GM18502 (cell line): ENCODE results near the gene ARHGAP8.

Source experiments
- ATAC-seq: cut with Tn5 transposase; IDR thresholded peaks from one replicate; pipeline ENCODE4 v1.9.1; 2021; ENCODE audit warnings: mild to moderate bottlenecking; ENCODE audit not compliant: unreplicated experiment, poor library complexity

The ARHGAP8 gene

DNA sequence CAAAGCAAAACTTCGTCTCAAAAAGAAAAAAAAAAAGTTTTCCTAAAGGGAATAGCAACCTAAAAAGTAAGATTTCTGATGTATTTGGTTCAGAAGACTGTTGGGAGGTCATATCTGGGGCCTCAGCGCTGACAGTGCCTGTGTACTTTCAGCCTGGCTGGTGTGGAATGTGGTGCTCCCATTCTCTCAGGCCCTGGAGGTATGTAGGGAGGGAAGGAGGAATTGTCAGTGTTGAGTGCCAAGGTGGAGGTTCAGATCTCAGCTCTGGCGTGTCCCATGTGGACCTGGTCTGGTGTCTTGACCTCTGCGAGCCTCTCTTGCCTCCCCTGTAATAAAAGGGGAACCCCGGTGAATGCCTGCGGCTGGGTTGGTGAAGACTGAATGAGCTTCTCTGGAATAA lies 28.0 kb upstream of the ARHGAP8 start:
- ATAC-seq, result no peak

- ATAC-seq, result no peak
Measured at GRCh38 chr22:44724859-44725258, 27.5 kb upstream of the ARHGAP8 start.

- ATAC-seq, result no peak
Measured at GRCh38 chr22:44726439-44726838, 25.9 kb upstream of the ARHGAP8 start.

- no peak for ATAC-seq
Measured at GRCh38 chr22:44727148-44727547, 25.2 kb upstream of the ARHGAP8 start.

GRCh38 chr22:44727709-44728108 lies 24.7 kb upstream of the ARHGAP8 start:
- no peak for ATAC-seq

DNA sequence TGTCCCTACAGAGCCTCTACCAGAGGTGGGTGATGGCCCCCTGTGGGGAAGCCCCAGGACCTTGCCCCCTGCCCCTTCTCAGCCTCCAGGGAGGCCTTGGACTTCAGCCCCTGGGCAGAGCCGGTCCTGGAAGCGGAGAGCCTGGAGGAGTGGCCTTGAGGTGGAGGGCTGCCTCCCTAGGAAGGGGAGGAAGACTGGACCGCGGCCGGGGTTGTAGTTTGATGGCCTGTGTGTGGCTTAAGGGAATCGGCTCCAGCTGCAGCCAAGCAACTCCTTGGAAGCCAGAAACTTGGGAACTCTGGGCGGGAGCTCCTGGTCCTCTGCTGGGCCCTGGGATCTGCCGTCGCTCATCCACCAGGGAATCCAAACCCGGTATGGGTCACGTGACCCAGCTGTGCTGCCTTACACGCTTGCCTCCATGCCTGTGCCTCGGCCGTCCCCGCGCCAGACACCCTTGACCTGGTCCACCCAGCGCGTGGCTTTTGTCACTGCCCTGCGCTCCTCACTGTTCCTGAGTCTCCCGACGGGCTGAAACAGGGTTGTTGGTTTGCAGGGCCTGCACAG lies 23.5 kb upstream of the ARHGAP8 start:
- no peak for ATAC-seq

- ATAC-seq, result no peak
Measured at GRCh38 chr22:44729391-44730021, 22.9 kb upstream of the ARHGAP8 start.

DNA sequence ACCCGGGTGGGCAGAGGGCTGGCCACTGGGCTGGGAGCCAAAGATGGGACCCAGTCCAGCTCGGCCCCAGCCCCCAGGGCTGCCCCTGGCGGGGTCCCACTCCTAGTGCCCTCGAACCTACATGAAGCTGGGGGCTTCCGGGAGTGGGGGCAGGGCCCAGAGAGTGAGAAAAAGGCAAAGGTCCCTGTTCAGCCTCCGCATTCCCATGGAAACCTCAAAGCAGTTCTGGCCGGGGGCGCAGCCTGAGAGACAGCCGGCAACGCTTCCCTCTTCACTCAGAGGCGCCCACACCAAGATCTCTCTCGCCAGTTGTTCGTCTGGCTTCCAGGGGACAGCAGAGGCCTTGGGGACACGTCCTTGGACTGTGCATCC lies 22.4 kb upstream of the ARHGAP8 start:
- ATAC-seq, result no peak

DNA sequence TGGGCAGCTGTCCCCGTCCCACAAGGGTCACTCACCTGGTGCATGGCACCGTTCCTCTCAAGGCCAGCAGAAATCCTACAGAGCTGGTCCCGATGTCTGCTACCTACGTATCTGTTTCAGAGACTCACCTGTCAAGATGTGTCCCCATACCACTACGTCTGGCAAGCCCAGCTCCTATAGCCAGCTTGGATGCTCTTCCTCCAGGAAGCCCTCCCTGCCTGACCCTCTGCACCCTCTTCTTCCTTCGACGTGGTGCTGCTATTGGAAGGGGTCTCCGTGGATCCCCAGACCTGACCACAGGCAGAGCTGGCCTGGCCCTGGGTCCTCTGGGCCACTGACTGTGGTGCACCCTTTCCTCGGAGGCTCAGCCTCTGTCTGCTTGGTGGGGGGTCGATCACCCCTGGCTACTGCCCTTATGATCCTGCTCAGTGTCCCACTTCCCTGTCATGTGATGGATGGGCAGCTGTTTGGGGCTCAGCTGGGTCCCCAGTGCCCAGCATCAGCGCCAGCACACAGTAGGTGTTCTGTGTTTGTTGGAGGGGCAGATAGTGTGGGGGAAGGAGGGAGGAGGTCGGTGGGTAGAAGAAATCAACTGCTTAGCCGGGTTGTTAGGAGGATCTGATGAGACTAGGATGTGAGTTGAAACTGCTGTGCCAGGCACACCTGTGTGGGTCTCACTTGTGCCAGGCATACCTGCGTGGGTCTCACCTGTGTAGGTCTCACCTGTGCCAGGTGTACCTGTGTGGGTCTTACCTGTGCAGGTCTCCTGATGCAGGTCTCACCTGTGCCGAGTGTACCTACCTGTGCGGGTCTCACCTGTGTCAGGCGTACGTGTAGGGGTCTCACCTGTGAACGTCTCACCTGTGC lies 21.7 kb upstream of the ARHGAP8 start:
- no peak for ATAC-seq

DNA sequence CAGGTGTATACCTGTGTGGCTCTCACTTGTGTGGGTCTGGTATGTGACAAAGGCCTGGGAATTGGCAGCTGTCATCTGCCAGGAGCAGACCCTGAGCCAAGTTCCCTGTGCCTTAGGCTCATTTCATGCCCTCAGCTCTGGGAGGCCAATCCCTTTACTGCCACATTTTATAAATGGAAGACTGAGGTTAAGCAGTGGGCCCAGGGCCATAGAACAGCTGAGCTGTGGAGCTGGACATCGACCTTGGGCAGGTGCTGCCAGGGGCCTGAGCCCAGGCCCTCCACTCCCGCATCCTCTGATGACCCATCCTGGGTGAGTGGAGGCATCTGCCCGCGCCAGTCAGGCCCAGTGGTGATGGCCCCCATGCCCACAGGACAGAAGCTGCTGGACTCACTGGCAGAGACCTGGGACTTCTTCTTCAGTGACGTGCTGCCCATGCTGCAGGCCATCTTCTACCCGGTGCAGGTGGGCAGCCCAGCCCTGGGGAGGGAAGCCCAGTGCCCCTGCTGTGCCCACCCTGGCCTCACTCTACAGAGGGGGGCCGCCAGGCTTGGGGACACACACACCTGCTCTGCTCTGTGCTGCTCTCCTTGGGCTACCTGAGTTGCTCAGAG lies 20.9 kb upstream of the ARHGAP8 start:
- ATAC-seq, result no peak

GRCh38 chr22:44732017-44732561 lies 20.3 kb upstream of the ARHGAP8 start:
- no peak for ATAC-seq

DNA sequence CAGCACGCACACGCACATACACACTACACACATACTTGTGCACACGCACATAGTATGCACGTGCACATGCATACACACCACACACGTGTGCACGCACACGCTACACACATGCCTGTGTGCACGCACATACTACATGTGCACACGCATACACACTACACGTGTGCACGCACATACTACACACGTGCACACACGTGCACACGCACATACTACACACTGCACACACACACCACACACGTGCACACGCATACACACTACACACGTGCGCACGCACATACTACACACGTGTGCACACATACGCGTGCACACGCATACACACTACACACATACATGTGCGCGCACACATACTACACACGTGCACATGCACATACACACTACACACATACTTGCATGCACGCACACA lies 19.7 kb upstream of the ARHGAP8 start:
- no peak for ATAC-seq

- no peak for ATAC-seq
Measured at GRCh38 chr22:44733426-44734106, 18.8 kb upstream of the ARHGAP8 start.

GRCh38 chr22:44734278-44734677 lies 18.1 kb upstream of the ARHGAP8 start:
- no peak for ATAC-seq

DNA sequence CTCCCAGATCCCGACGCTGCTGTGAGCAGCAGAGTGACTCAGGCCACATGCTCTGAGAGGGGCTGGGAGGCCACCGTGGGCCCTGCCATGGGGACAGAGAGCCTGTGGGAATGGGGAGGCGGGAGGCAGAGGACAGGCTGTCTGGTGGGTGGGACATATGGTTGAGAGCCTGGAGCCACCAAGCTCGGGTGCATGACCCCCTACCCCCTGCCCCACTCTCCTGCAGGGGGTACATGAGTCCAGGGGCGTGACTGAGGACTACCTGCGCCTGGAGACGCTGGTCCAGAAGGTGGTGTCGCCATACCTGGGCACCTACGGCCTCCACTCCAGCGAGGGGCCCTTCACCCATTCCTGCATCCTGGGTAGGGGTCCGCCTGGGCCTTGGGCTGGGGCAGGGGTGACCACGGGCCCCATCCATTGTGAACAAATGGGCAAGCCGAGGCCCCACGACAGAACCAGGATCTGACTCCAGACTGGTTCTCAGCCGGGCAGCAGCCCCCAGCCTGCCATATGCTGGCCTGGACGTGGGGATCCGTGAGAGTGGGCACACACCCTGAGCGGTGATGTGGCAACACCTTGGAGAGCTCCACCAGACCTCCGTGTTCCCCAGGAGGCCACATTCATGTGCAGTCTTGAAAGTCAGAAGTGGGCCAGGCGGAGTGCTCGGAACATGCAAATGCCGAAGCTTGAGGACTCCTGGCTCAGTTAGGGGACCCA lies 17.4 kb upstream of the ARHGAP8 start:
- no peak for ATAC-seq

- ATAC-seq, result no peak
Measured at GRCh38 chr22:44735518-44736428, 16.6 kb upstream of the ARHGAP8 start.

- ATAC-seq, result no peak
Measured at GRCh38 chr22:44736581-44737405, 15.6 kb upstream of the ARHGAP8 start.
